Liver (tissue), 9 donors: ENCODE results near the gene BPIFB4. TPM values are rescaled to one million over a fixed set of nuclear protein-coding genes. Genes with fewer than 3 reads are reported as not detected.

Experiments used
- DNase-seq: peaks from one replicate; pipeline ENCODE4 v3.0.0-alpha.2; 2017; ENCODE audit warnings: low spot score
- H3K27ac ChIP-seq, 2 donors: one replicate each; pipeline ENCODE4 v1.7.0; 2013; ENCODE audit warnings: inconsistent platforms in 2 of 2, low read length in 2 of 2, control low read depth in 1 of 2, low read depth in 1 of 2, mild to moderate bottlenecking in 1 of 2
- H3K27me3 ChIP-seq, 4 donors: one replicate each; pipeline versions ENCODE4 v1.6.1 to v1.7.0; 2013; ENCODE audit warnings: low read length in 3 of 4, inconsistent platforms in 1 of 4, mild to moderate bottlenecking in 1 of 4, moderate library complexity in 1 of 4; ENCODE audit not compliant: control insufficient read depth in 4 of 4, insufficient read depth in 4 of 4
- H3K36me3 ChIP-seq, 4 donors: one replicate each; pipeline versions ENCODE4 v1.6.1 to v1.7.0; 2013; ENCODE audit warnings: low read length in 3 of 4, mild to moderate bottlenecking in 3 of 4, low read depth in 1 of 4, moderate library complexity in 1 of 4; ENCODE audit not compliant: control insufficient read depth in 4 of 4, insufficient read depth in 3 of 4
- H3K4me1 ChIP-seq, 4 donors: one replicate each; pipeline versions ENCODE4 v1.6.1 to v1.7.0; 2013; ENCODE audit warnings: low read length in 3 of 4, mild to moderate bottlenecking in 3 of 4, moderate library complexity in 1 of 4; ENCODE audit not compliant: control insufficient read depth in 4 of 4, insufficient read depth in 4 of 4
- H3K4me3 ChIP-seq, 3 donors: one replicate each; pipeline versions ENCODE4 v1.6.1 to v1.7.0; 2013; ENCODE audit warnings: low read length in 3 of 3, control low read depth in 1 of 3, low read depth in 1 of 3, mild to moderate bottlenecking in 1 of 3
- H3K9ac ChIP-seq, 2 donors: one replicate each; pipeline ENCODE4 v1.7.0; 2013; ENCODE audit warnings: low read length in 2 of 2, mild to moderate bottlenecking in 2 of 2, moderate library complexity in 2 of 2, control low read depth in 1 of 2, low read depth in 1 of 2
- H3K9me3 ChIP-seq, 4 donors: one replicate each; pipeline versions ENCODE4 v1.6.1 to v1.7.0; 2013; ENCODE audit warnings: low read length in 3 of 4; ENCODE audit not compliant: control insufficient read depth in 4 of 4
- ATF3 ChIP-seq: IDR thresholded peaks from 2 replicates; pipeline ENCODE4 v1.6.1; 2016; ENCODE audit warnings: antibody characterized with exemption
- CTCF ChIP-seq: fragments of 150-350 bp; IDR thresholded peaks from 2 replicates; pipeline ENCODE4 v1.5.1; 2017; ENCODE audit warnings: improper control_type of control experiment, low read depth, low read length; ENCODE audit not compliant: missing input control
- EGR1 ChIP-seq, 2 donors: IDR thresholded peaks; 2 replicates each; pipeline ENCODE4 v1.6.1; 2016 to 2018; ENCODE audit warnings: antibody characterized with exemption in 2 of 2, low read depth in 2 of 2
- FOXA1 ChIP-seq: IDR thresholded peaks from 2 replicates; pipeline ENCODE4 v1.6.1; 2016; ENCODE audit warnings: antibody characterized with exemption
- FOXA2 ChIP-seq: IDR thresholded peaks from 2 replicates; pipeline ENCODE4 v1.6.1; 2016; ENCODE audit warnings: antibody characterized with exemption
- GABPA ChIP-seq, 2 donors: IDR thresholded peaks in 1 of 2; conservative IDR thresholded peaks in 1 of 2; 2 replicates each; pipeline ENCODE4 v1.6.1; 2016; ENCODE audit warnings: antibody characterized with exemption in 2 of 2, mild to moderate bottlenecking in 1 of 2, moderate library complexity in 1 of 2
- HNF4A ChIP-seq, 2 donors: conservative IDR thresholded peaks; 2 replicates each; pipeline ENCODE4 v1.6.1; 2016; ENCODE audit warnings: antibody characterized with exemption in 2 of 2, mild to moderate bottlenecking in 2 of 2
- JUND ChIP-seq, 2 donors: IDR thresholded peaks; 2 replicates each; pipeline ENCODE4 v1.6.1; 2016; ENCODE audit warnings: antibody characterized with exemption in 2 of 2
- MAX ChIP-seq: IDR thresholded peaks from 2 replicates; pipeline ENCODE4 v1.6.1; 2016; ENCODE audit warnings: antibody characterized with exemption
- NR2F2 ChIP-seq: IDR thresholded peaks from 2 replicates; pipeline ENCODE4 v1.6.1; 2016; ENCODE audit warnings: antibody characterized with exemption
- RAD21 ChIP-seq, 2 donors: IDR thresholded peaks; 2 replicates each; pipeline ENCODE4 v1.6.1; 2016; ENCODE audit warnings: antibody characterized with exemption in 2 of 2, mild to moderate bottlenecking in 2 of 2
- REST ChIP-seq: IDR thresholded peaks from 2 replicates; pipeline ENCODE4 v1.6.1; 2016; ENCODE audit warnings: antibody characterized with exemption, mild to moderate bottlenecking
- RXRA ChIP-seq, 2 donors: IDR thresholded peaks; 2 replicates each; pipeline ENCODE4 v1.6.1; 2017 to 2018; ENCODE audit warnings: antibody characterized with exemption in 2 of 2, mild to moderate bottlenecking in 1 of 2
- SP1 ChIP-seq: IDR thresholded peaks from 2 replicates; pipeline ENCODE4 v1.6.1; 2018; ENCODE audit warnings: antibody characterized with exemption, mild to moderate bottlenecking
- TAF1 ChIP-seq: conservative IDR thresholded peaks from 2 replicates; pipeline ENCODE4 v1.6.1; 2016; ENCODE audit warnings: antibody characterized with exemption, mild to moderate bottlenecking
- YY1 ChIP-seq: IDR thresholded peaks from 2 replicates; pipeline ENCODE4 v1.6.1; 2016; ENCODE audit warnings: antibody characterized with exemption, mild to moderate bottlenecking
- WGBS: extraction: QIAGEN DNeasy Blood & Tissue Kit; methylation state at CpG from one replicate; pipeline ENCODE4 v1.1.7; 2013; 5-methylcytosine and 5-hydroxymethylcytosine counted together
- polyA plus RNA-seq, 2 donors: library from polyadenylated mRNA; stranded (reverse) in 1 of 2; unstranded in 1 of 2; fragments of 200-250 nt in 1 of 2; fragments of >200 nt in 1 of 2; fragmentation: Nextera tagmentation in 1 of 2; extraction: Ambion mirVana in 1 of 2; gene quantifications; one replicate each; pipeline versions ENCODE4 v1.2.1 to v1.2.3, GENCODE V29; 2013 to 2015
- total RNA-seq, 2 donors: library from RNA; depleted of rRNA; stranded (reverse); fragments of >200 nt; gene quantifications; one replicate each; pipeline ENCODE4 v1.2.3, GENCODE V29; 2014
- TF ChIP-seq, protein P1 (sequence below): IDR thresholded peaks from 2 replicates; pipeline ENCODE4 v1.6.1; 2016; ENCODE audit warnings: antibody characterized with exemption
- donor health status: healthy.
- donor health status: healthy.
- donor health status: healthy.
- donor health status: healthy.
- donor health status: healthy.

BPIFB4 gene
- total and polyA plus RNA-seq, 4 donors, result 0.16 TPM; not detected in 3

GRCh38 chr20:33130568-33131061 lies 51.2 kb downstream of the BPIFB4 start:
- Histone ChIP-seq H3K27ac (no peak overlapping the region), H3K4me3 (no peak overlapping the region), H3K4me1 (peaks cover 4 to 23% (median 16%) of the 10 kb centered on the region in 4 donors), H3K27me3 (no peaks in the 10 kb centered on the region), H3K36me3 (no peaks in the 10 kb centered on the region), H3K9ac (no peak overlapping the region), H3K9me3 (no peaks in the 10 kb centered on the region)
- TF ChIP-seq EGR1 (IDR thresholded peaks at IDR 0.05; ENCODE audit: low read depth in 2 of 2) (peak in 1 of 2 donors; percentile 34), JUND (IDR thresholded peaks at IDR 0.05) (peak in 1 of 2 donors; percentile 12), RXRA (IDR thresholded peaks at IDR 0.05) (peak in 1 of 2 donors; percentile 69), RAD21 (IDR thresholded peaks at IDR 0.05) (no peak), YY1 (peak; percentile 83), CTCF (no peak), HNF4A (conservative IDR thresholded peaks at IDR 0.05) (peak in 1 of 2 donors; percentile 44), FOXA2 (peak; percentile 62), ATF3 (no peak), FOXA1 (peak; percentile 56)
- TF ChIP-seq, protein P1, sequence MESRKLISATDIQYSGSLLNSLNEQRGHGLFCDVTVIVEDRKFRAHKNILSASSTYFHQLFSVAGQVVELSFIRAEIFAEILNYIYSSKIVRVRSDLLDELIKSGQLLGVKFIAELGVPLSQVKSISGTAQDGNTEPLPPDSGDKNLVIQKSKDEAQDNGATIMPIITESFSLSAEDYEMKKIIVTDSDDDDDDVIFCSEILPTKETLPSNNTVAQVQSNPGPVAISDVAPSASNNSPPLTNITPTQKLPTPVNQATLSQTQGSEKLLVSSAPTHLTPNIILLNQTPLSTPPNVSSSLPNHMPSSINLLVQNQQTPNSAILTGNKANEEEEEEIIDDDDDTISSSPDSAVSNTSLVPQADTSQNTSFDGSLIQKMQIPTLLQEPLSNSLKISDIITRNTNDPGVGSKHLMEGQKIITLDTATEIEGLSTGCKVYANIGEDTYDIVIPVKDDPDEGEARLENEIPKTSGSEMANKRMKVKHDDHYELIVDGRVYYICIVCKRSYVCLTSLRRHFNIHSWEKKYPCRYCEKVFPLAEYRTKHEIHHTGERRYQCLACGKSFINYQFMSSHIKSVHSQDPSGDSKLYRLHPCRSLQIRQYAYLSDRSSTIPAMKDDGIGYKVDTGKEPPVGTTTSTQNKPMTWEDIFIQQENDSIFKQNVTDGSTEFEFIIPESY, result no peak
- 64% methylated on average over 9 of the region's 9 CpGs for WGBS
- no peak for DNase-seq

GRCh38 chr20:33131949-33132473 lies 52.6 kb downstream of the BPIFB4 start:
- TF ChIP-seq RXRA (IDR thresholded peaks at IDR 0.05), result no peak
- no peak for TF ChIP-seq EGR1 (IDR thresholded peaks at IDR 0.05; ENCODE audit: low read depth in 2 of 2)
- TF ChIP-seq REST, result no peak
- TF ChIP-seq SP1, result no peak
- TF ChIP-seq ATF3, result no peak
- TF ChIP-seq NR2F2, result no peak
- no peak for TF ChIP-seq HNF4A (conservative IDR thresholded peaks at IDR 0.05)
- TF ChIP-seq TAF1, result no peak
- TF ChIP-seq RAD21 (IDR thresholded peaks at IDR 0.05), result no peak
- no peak for TF ChIP-seq GABPA (IDR thresholded peaks at IDR 0.05 in 1 of 2, conservative IDR thresholded peaks at IDR 0.05 in 1 of 2)
- no peak for TF ChIP-seq FOXA1
- no peak for TF ChIP-seq MAX
- 85% methylated on average over 5 of the region's 5 CpGs for WGBS
- no peak overlapping the region for H3K9ac ChIP-seq
- H3K4me1 ChIP-seq, result peaks cover 0 to 10% (median 6%) of the 10 kb centered on the region in 4 donors
- H3K27ac ChIP-seq, result no peak overlapping the region
- H3K4me3 ChIP-seq, result no peak overlapping the region
- H3K36me3 ChIP-seq, result no peaks in the 10 kb centered on the region
- H3K27me3 ChIP-seq, result no peaks in the 10 kb centered on the region
- H3K9me3 ChIP-seq, result peaks cover 0 to 4% (median under 1%) of the 10 kb centered on the region in 4 donors
- DNase-seq, result no peak
